Fibroblast of mammary gland (primary cell): ENCODE results near the gene PAM.

Source experiments
- DNase-seq: peaks from one replicate; pipeline ENCODE4 v3.0.0-alpha.2; 2010; ENCODE audit warnings: low read depth
- H3K4me3 ChIP-seq: 2 replicates; pipeline ENCODE4 v1.5.1; 2011; ENCODE audit warnings: low read depth, mild to moderate bottlenecking, low read length, moderate library complexity; ENCODE audit not compliant: control insufficient read depth
- TF ChIP-seq, protein P1 (sequence below): conservative IDR thresholded peaks from 2 replicates; pipeline ENCODE4 v1.5.1; 2011; ENCODE audit warnings: low read depth, low read length, inconsistent platforms; ENCODE audit not compliant: control insufficient read depth, insufficient read depth

The PAM gene

DNA sequence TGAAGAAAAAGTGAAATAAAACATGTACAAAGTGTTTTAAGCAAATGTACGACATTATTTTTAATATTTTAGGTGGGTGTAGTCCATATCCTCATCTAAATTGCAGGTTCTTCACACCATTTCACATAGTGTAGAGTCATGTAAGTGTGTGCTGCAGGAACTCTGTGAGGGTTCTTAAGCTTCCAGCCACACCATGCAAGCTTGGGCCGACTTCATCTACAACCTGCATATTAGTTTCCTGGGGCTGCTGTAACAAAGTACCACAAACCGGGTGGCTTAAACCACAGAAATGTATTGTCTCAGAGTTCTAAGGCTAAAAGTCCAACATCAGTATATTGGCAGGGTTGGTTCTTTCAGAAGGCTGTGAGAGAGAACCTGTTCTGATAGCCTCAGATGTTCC is 10.2 kb downstream of the PAM start:
- DNase-seq, result no peak
- TF ChIP-seq, protein P1, sequence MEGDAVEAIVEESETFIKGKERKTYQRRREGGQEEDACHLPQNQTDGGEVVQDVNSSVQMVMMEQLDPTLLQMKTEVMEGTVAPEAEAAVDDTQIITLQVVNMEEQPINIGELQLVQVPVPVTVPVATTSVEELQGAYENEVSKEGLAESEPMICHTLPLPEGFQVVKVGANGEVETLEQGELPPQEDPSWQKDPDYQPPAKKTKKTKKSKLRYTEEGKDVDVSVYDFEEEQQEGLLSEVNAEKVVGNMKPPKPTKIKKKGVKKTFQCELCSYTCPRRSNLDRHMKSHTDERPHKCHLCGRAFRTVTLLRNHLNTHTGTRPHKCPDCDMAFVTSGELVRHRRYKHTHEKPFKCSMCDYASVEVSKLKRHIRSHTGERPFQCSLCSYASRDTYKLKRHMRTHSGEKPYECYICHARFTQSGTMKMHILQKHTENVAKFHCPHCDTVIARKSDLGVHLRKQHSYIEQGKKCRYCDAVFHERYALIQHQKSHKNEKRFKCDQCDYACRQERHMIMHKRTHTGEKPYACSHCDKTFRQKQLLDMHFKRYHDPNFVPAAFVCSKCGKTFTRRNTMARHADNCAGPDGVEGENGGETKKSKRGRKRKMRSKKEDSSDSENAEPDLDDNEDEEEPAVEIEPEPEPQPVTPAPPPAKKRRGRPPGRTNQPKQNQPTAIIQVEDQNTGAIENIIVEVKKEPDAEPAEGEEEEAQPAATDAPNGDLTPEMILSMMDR, result no peak
- H3K4me3 ChIP-seq, result no peak overlapping the region

DNA sequence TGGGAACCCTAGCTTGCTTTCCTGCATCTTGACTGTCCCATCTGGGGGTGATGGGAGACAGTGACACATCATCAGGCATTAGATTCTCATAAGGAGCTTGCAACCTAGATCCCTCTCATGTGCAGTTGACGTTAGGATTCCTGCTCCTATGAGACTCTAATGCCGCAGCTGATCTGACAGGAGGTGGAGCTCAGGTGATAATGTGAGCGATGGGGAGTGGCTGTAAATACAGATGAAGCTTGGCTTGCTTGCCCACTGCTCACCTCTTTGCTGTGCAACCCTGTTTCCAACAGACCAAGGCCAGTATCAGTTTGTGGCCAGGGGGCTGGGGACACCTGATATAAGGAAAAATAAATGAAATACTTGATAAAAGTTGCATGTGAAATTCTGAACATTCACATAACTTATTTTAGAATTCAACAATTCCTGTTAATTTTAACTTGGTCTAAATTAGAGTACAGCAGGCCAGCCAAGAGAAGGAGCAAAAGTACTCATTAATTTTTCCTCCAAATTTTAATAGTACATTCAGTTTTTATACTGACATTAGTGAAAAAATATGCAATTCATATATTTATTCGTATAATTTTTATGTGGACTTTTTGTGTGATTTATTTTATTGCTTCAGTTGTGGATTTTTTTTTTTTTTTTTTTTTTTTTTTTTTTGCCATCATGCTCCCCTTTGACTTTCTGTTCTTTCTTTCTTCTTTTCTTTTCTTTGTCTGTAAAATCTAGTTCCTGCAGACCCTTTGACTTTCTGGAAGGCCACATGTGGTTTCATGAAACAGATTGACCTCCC is 11.4 kb downstream of the PAM start:
- no peak overlapping the region for H3K4me3 ChIP-seq
- TF ChIP-seq, protein P1, result no peak
- DNase-seq, result no peak

DNA sequence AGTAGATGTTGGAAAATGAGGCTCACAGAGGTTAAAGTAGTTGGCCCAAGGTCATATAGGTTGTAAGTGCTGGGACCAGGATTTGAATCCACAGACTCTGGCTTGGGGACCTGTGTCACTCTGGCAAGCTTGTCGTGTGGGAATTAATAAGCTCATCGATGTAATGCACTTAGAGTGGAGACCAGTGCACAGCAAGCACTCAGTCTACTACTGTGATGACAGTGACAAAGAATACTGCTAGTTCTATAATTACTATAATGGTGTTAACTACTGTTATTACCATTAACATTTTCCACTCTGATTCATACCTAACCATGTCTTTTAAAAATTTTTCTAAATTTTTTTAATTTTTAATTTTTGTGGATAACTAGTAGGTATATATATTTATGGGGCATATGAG is 12.8 kb downstream of the PAM start:
- TF ChIP-seq, protein P1, result no peak
- no peak for DNase-seq
- no peak overlapping the region for H3K4me3 ChIP-seq

DNA sequence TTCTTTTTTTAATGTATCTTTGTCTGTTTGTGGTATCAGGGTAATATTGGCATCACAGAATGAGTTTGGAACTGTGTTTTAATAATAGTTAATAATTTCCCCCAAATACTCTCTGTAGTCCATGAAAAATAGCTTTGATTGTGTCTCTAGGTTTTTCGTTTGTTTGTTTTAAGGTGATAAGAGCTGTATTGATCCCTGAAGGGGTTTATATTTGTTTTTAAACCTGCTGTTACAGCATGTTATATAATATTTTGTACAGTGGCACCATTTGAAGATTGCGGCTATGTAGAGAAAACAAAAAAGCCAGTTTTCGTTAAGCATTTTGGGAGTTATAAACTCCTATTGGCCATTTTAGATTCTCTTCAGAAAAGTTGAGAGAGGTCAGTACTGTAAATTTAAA is 15.7 kb downstream of the PAM start:
- TF ChIP-seq, protein P1, result no peak
- DNase-seq, result no peak
- no peak overlapping the region for H3K4me3 ChIP-seq

DNA sequence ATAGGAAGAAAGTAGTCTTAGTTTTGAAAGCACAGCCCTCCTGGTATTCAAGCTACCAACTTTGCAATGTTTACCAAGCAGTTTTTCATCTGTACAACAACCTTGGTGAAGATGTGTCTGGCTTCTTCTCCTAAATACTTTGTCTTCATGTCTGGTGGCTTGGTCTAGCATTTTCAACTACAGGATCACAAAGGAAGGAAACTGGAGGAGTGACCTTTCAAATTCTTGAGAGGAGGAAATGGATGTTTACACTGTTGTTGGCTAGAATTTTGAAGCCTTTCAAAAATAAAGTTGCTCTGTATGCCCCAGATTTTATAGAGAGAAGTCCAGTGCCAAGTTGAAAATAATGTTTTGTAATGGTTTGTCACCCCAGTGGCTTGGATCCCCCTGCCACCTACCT is 16.3 kb downstream of the PAM start:
- DNase-seq, result no peak
- no peak overlapping the region for H3K4me3 ChIP-seq
- TF ChIP-seq, protein P1, result no peak

DNA sequence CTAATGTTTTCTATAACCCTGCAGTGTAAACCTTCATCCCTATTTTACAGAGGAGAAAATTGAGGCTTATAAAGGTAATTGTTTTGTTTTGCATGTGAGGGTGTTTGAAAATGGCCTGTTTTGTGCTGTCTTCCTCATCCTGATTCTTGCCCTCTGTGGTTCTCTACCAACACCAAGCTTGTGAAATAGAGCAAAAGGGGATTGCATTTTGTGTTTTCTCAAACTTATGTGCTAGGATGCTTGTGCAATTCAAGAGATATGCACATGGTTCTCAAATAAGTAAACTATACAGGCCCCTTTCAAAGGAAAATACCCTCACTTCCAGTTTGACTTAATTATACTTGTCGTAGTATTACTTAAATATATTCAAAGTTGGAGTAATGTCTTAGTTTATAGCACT is 17.2 kb downstream of the PAM start:
- DNase-seq, result no peak

More for the DNA sequence above, 17.2 kb downstream of the PAM start:
- H3K4me3 ChIP-seq, result no peak overlapping the region
- TF ChIP-seq, protein P1, result no peak
